GM12875 (cell line): Measurements from ENCODE around the gene EXOC6B.

Source experiments
- H3K4me3 ChIP-seq: one replicate; pipeline ENCODE4 v1.5.1; 2011; ENCODE audit warnings: low read depth, low read length, control low read depth
- CTCF ChIP-seq: IDR thresholded peaks from 2 replicates; pipeline ENCODE4 v1.5.1; 2011; ENCODE audit warnings: low read depth, mild to moderate bottlenecking, control low read depth, inconsistent platforms, low read length, moderate library complexity, borderline replicate concordance; ENCODE audit not compliant: insufficient read depth

EXOC6B gene

DNA sequence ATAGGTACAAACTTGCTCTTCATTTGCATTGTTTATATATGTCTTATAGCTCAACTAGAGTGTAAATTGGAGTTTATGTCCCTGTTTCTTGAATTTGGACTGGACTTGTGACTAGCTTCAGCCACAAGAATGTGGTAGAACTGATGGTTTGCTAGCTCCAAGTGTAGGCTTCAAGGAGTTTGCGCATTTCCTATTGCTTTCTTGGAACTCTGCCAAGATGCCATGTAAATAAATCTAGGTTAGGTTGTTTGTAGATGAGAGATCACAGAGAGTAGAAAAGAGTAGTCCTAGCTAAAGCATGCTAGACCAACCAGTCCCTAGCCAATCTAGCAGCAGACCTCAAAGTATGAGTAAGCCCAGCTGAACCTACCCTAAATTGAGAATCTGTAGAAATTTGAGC lies 495.2 kb downstream of the EXOC6B start:
- H3K4me3 ChIP-seq, result no peak overlapping the region
- TF ChIP-seq CTCF, result no peak

GRCh38 chr2:72326759-72327158 lies 499.1 kb downstream of the EXOC6B start:
- no peak overlapping the region for H3K4me3 ChIP-seq
- no peak for TF ChIP-seq CTCF

DNA sequence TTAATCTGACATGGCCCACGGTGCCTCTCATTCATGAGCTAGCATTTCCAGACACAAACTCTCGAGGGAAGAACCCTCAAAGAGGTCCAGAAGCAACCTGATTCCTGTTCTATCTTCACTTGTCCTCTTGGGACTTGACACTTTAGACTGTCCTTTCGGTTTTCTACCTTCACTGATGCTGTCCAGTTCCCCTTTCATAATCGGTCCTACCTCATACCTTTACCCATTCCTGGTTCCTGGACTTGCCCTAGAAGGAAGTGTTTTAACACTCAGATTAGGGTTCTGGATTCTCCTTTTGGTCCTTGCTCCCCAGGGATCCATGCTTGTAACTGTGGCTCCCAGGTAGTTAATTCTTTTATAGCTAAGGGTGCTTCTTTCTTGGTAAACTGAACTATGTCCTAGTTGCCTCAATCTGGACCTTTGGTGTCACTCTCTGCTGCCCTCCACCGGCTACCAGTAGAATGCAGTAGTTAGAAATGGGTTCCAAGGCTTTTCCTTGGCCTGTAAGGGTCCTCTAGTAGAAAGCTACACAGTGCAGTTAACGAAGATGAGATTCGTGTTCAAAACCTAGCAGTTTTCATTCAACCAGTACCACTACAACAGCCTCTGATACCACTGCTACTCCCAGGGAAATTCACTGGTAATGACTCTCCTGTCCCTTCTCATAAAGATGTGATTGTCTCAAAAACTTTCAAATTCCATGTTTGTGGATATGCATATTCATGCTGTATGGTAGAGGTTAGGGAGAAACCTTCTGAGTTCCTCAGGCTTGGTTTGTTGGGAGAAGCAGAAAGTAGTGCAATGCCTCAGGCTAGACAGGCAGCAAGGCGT lies 500.0 kb downstream of the EXOC6B start:
- peak; percentile 78 for TF ChIP-seq CTCF
- no peak overlapping the region for H3K4me3 ChIP-seq

- no peak overlapping the region for H3K4me3 ChIP-seq
- TF ChIP-seq CTCF, result no peak
These were observed 509.1 kb downstream of the EXOC6B start for GRCh38 chr2:72316774-72317173.

- no peak overlapping the region for H3K4me3 ChIP-seq
- TF ChIP-seq CTCF, result no peak
These were observed 525.6 kb downstream of the EXOC6B start for GRCh38 chr2:72300147-72300684.

DNA sequence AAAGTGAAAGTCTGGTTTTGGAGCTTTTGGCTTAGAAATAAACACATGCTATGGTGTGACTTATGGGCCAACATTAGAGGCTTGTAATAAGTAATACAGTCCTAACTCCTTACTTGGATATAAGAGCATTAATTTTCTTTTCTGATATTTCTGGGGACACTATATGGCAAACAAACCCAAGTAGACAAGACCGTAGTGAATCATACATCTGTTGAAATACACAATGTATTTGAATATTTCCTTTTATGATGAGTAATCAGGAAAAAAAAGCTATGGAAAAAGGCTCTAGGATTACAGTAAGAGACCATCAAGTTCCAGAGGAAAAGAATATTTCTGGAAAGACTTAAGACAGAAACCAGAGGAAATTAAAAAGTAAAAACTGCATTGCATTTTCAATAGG lies 532.2 kb downstream of the EXOC6B start:
- TF ChIP-seq CTCF, result no peak
- H3K4me3 ChIP-seq, result no peak overlapping the region

DNA sequence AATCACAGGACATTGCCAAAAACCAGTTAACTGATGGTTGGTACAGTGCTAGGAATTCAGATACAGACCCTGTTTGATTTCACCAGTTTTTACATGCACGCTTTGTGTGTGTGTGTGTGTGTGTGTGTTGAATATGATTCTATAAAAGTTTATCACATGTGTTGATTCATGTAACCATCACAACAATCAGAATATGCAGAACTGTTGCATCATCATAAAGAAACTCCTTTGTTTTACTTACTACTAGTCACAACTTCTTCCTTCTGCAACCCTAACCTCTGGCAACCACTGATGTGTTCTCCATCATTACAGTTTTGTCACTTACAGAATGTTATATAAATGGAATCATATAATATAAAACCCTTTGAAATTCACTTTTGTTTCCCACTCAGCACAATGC lies 533.4 kb downstream of the EXOC6B start:
- TF ChIP-seq CTCF, result no peak

More for the DNA sequence above, 533.4 kb downstream of the EXOC6B start:
- no peak overlapping the region for H3K4me3 ChIP-seq
